PC-3 (cell line): ENCODE measurements around the gene GABRG3.

Experiments
- CTCF ChIP-seq: fragments of 300-600 bp; sonication (generic); conservative IDR thresholded peaks from 2 replicates; pipeline ENCODE4 v1.5.1; 2017; ENCODE audit warnings: antibody characterized with exemption, low read depth, mild to moderate bottlenecking, low read length
- EZH2phosphoT487 ChIP-seq: fragments of 300-600 bp; sonication (generic); IDR thresholded peaks from 2 replicates; pipeline ENCODE4 v1.6.1; 2018; ENCODE audit warnings: mild to moderate bottlenecking, antibody characterized with exemption, low read length, borderline replicate concordance

- TF ChIP-seq EZH2phosphoT487 (no peak), CTCF (no peak)
Measured at GRCh38 chr15:27123808-27124207, 152.8 kb downstream of the GABRG3 start.
